Neutrophil (primary cell): ENCODE data around the gene SPNS2.

Source experiments
- H3K27ac ChIP-seq: fragments of 200-600 bp; sonication (generic); 2 replicates; pipeline ENCODE4 v1.5.1; 2016; ENCODE audit warnings: mild to moderate bottlenecking, moderate library complexity
- H3K27me3 ChIP-seq: fragments of 200-600 bp; sonication (generic); 2 replicates; pipeline ENCODE4 v1.6.0; 2016; ENCODE audit warnings: mild to moderate bottlenecking
- H3K36me3 ChIP-seq: fragments of 200-600 bp; sonication (generic); 2 replicates; pipeline ENCODE4 v1.5.1; 2017
- H3K4me1 ChIP-seq, 2 experiments: fragments of 200-600 bp in 1 of 2; sonication (generic) in 1 of 2; 1 replicate in 1 of 2; 2 replicates in 1 of 2; pipeline versions ENCODE4 v1.5.1 to v1.6.1; 2013 to 2016; ENCODE audit warnings: low read depth in 1 of 2, low read length in 1 of 2, mild to moderate bottlenecking in 1 of 2, moderate library complexity in 1 of 2; ENCODE audit not compliant: control insufficient read depth in 1 of 2, insufficient read depth in 1 of 2
- H3K4me3 ChIP-seq, 2 experiments: fragments of 200-600 bp in 1 of 2; sonication (generic) in 1 of 2; 1 replicate in 1 of 2; 2 replicates in 1 of 2; pipeline ENCODE4 v1.5.1; 2013 to 2016; ENCODE audit warnings: low read depth in 1 of 2, low read length in 1 of 2, mild to moderate bottlenecking in 1 of 2, moderate library complexity in 1 of 2
- H3K9me3 ChIP-seq: fragments of 200-600 bp; sonication (generic); 2 replicates; pipeline ENCODE4 v1.5.1; 2016
- TF ChIP-seq, protein P1 (sequence below): fragments of 200-600 bp; sonication (generic); IDR thresholded peaks from 2 replicates; pipeline ENCODE4 v1.5.1; 2016; ENCODE audit warnings: antibody characterized with exemption

The SPNS2 gene

GRCh38 chr17:4540224-4540651, 41.6 kb downstream of the SPNS2 start:
- Histone ChIP-seq H3K4me3 (no peak overlapping the region), H3K27ac (no peak overlapping the region), H3K36me3 (peaks cover 29% of the 10 kb centered on the region), H3K9me3 (no peaks in the 10 kb centered on the region), H3K27me3 (no peaks in the 10 kb centered on the region), H3K4me1 (peaks cover 21% of the 10 kb centered on the region in 2 experiments)
- TF ChIP-seq, protein P1, sequence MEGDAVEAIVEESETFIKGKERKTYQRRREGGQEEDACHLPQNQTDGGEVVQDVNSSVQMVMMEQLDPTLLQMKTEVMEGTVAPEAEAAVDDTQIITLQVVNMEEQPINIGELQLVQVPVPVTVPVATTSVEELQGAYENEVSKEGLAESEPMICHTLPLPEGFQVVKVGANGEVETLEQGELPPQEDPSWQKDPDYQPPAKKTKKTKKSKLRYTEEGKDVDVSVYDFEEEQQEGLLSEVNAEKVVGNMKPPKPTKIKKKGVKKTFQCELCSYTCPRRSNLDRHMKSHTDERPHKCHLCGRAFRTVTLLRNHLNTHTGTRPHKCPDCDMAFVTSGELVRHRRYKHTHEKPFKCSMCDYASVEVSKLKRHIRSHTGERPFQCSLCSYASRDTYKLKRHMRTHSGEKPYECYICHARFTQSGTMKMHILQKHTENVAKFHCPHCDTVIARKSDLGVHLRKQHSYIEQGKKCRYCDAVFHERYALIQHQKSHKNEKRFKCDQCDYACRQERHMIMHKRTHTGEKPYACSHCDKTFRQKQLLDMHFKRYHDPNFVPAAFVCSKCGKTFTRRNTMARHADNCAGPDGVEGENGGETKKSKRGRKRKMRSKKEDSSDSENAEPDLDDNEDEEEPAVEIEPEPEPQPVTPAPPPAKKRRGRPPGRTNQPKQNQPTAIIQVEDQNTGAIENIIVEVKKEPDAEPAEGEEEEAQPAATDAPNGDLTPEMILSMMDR = no peak

DNA sequence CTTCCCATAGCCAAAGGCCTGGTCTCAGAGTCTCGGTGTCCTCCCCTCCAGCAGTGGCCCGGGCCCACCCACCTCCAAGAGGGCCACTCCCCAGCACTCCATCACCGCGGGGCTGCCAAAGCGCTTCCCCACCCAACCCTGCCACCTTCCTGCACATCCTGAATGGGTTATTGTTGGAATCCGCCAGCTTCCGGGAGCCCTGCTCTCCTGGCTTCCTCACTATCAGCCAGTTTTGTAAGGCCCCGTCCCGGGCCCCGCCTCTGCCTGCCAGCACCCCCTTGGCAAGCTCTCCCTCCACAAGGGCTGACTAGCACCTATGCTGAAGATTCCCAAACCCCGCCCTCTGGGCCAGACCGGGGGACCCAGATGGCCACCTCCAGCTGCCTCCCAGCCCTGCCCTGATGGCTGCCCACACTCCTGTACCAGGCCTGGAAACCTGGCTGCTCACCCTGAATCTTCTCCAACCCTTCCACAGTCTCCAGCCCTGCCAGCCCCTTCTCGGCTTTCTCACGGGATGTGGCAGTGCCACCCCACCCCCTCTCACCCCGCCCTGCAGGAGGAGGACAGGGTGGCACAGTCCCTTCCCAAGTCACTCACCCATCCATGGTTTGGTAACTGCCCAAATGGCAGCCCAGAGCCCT, 42.1 kb downstream of the SPNS2 start:
- TF ChIP-seq, protein P1 = no peak
- Histone ChIP-seq H3K27me3 (no peaks in the 10 kb centered on the region), H3K36me3 (peaks cover 26% of the 10 kb centered on the region), H3K27ac (no peak overlapping the region), H3K4me1 (peaks cover 21% of the 10 kb centered on the region in 2 experiments), H3K4me3 (no peak overlapping the region), H3K9me3 (no peaks in the 10 kb centered on the region)

DNA sequence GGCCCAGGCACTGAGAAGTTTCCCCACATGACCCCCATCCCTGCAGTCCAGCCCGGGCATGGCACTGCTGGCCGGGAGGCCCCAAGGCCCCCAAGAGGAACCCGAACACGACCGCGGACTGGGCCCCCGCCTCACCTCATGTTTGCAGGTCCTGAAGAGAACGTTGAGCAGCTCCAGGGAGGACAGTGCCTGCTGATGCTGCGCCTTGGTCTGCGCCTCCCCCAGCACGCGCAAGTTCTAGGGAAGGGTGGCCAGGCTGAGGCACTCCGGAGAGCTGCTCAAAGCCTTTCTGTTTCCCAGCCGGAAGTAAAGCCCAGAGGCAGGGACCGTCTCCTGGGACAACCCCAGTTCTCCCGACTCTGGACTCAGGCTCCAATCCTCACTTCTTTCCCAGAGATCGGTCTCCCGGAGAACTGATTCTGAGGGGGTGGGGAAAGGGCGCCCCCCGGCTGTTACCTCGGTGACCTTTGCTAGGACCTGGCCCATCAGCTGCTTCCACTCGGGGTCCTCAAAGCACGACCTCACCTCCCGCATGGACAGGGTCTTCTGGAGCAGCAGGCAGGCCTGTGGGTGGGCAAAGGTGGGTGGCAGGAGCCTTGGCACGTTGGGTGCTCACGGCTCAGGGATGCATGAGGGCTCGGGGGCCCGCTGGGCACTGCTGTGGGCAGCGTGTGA, 42.8 kb downstream of the SPNS2 start:
- Histone ChIP-seq H3K4me3 (no peak overlapping the region), H3K36me3 (peaks cover 26% of the 10 kb centered on the region), H3K27me3 (no peaks in the 10 kb centered on the region), H3K9me3 (no peaks in the 10 kb centered on the region), H3K4me1 (peaks cover 17% of the 10 kb centered on the region in 2 experiments), H3K27ac (no peak overlapping the region)
- TF ChIP-seq, protein P1 = no peak

DNA sequence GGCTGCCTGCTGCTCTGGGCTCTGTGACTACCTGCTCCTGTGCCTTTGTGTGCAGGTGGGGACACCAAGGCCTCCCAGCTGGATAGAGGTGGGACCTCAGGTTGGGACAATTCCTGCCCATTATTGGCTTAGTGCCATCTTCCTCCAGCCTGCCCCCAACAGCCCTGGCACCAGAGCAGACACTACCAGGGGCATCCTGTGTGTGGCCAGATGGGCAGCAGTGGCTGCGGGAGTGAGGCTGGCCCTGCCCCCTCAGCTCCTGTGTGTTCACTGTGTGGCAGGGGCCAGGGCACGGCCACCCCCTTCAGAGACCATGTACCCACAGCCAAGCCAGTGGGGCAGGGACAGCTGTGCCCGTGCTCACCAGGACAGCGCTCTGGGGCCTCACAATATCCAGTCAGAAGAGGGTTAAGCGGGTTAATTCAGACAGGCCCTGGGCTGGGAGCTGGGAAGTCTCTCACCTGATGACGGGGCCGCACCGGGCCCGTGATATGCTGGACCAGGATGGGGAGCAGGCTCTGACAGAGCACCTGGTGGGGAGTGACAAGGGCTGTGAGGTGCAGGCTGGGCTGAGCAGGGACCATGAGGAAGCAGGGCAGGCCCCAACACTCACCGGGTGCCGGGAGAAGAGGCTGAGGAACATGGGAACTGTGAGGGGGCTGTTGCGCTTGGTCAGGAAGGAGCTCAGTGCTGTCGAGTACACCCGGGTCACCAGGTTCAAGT, 43.5 kb downstream of the SPNS2 start:
- H3K4me1 ChIP-seq = peaks cover 10 to 12% of the 10 kb centered on the region in 2 experiments
- no peak overlapping the region for H3K4me3 ChIP-seq
- H3K36me3 ChIP-seq = peaks cover 25% of the 10 kb centered on the region
- H3K27ac ChIP-seq = no peak overlapping the region
- no peaks in the 10 kb centered on the region for H3K27me3 ChIP-seq
- TF ChIP-seq, protein P1 = no peak
- H3K9me3 ChIP-seq = no peaks in the 10 kb centered on the region

DNA sequence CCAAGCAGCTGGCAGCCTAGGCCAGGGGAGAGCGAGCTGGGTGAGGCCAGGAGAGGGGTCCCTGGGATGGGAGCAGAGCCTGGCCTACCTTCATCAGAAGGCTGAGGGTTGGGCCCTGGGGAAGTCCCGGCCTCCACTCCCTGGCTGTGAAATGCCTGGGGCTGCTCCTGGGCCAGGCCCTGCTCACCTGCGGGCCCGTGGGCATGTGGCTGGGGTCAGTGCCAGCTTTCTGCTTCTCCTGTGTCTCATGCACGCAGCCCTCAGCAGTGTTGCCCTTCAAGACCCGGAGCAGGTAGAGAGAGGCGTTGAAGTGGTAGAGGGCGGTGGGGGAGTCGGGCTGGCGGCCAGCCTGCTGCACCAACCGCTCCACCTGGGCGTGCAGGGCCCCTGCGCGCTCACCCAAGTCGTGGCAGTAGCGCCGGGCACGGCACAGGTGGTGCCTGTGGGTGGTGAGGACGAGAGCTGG, 44.1 kb downstream of the SPNS2 start:
- Histone ChIP-seq H3K9me3 (no peaks in the 10 kb centered on the region), H3K36me3 (peaks cover 21% of the 10 kb centered on the region), H3K27ac (no peak overlapping the region), H3K4me1 (peaks cover 9 to 12% of the 10 kb centered on the region in 2 experiments), H3K4me3 (no peak overlapping the region), H3K27me3 (no peaks in the 10 kb centered on the region)
- TF ChIP-seq, protein P1 = no peak
